OCI-LY7 (cell line): ENCODE measurements around the gene PANX3.

Experiments
- CTCF ChIP-seq: fragments of 200-600 bp; sonication (generic); conservative IDR thresholded peaks from 2 replicates; pipeline ENCODE4 v1.5.1; 2014; ENCODE audit warnings: mild to moderate bottlenecking, antibody characterized with exemption, low read length, moderate library complexity, mixed read lengths
- EZH2phosphoT487 ChIP-seq: fragments of 200-600 bp; sonication (generic); IDR thresholded peaks from 2 replicates; pipeline ENCODE4 v1.6.1; 2018; ENCODE audit warnings: low read depth, borderline replicate concordance, mild to moderate bottlenecking, mixed run types, antibody characterized with exemption, low read length, moderate library complexity, mixed read lengths

GRCh38 chr11:124612567-124613246, 1.5 kb downstream of the PANX3 start:
- no peak for TF ChIP-seq CTCF
- no peak for TF ChIP-seq EZH2phosphoT487
